H1 (cell line): ENCODE results near the gene KLHL26. TPM values are rescaled to one million over a fixed set of nuclear protein-coding genes. Genes with fewer than 3 reads are reported as not detected.

Experiments used
- CTCF ChIA-PET: fragments of 300-600 bp; sonication (Branson Sonifier 250); formaldehyde crosslinking; loops from one replicate; lab custom pipeline; 2021; ENCODE audit not compliant: partially characterized antibody; lab: Charles Lee
- POLR2A ChIA-PET: fragments of 300-600 bp; sonication (Branson Sonifier 250); formaldehyde crosslinking; loops from one replicate; lab custom pipeline; 2021; ENCODE audit warnings: inconsistent platforms; ENCODE audit not compliant: partially characterized antibody; lab: Charles Lee
- DNase-seq, 2 experiments: peaks; one replicate each; pipeline versions ENCODE4 v3.0.0 to v3.0.0-alpha.2; 2010 to 2022; ENCODE audit warnings: low spot score in 2 of 2, low read depth in 1 of 2, mixed read lengths in 1 of 2
- FAIRE-seq: peaks from 2 replicates; lab custom pipeline; 2011; peaks lifted over from hg19 to GRCh38; lab: Jason Lieb, UNC
- H2AFZ ChIP-seq: 2 replicates; pipeline ENCODE4 v1.8.1; 2012; ENCODE audit warnings: low read length, inconsistent platforms
- H2AK5ac ChIP-seq: 2 replicates; pipeline ENCODE4 v1.6.1; 2013; ENCODE audit warnings: low read depth, low read length
- H2BK120ac ChIP-seq: replicated peaks from 2 replicates; pipeline ENCODE3; 2013; ENCODE audit warnings: low read depth, low read length, inconsistent platforms
- H2BK12ac ChIP-seq: 2 replicates; pipeline ENCODE4 v1.6.1; 2013; ENCODE audit warnings: low read depth, low read length
- H2BK15ac ChIP-seq: 2 replicates; pipeline ENCODE4 v1.6.1; 2013; ENCODE audit warnings: low read length
- H2BK20ac ChIP-seq: 2 replicates; pipeline ENCODE4 v1.6.1; 2013; ENCODE audit warnings: low read length
- H2BK5ac ChIP-seq: 2 replicates; pipeline ENCODE4 v1.6.1; 2013; ENCODE audit warnings: low read depth, low read length
- H3K14ac ChIP-seq: 2 replicates; pipeline ENCODE4 v1.6.1; 2013; ENCODE audit warnings: inconsistent platforms; ENCODE audit not compliant: insufficient read length
- H3K18ac ChIP-seq: 2 replicates; pipeline ENCODE4 v1.6.1; 2013; ENCODE audit warnings: low read length; ENCODE audit errors: extremely low read depth
- H3K23ac ChIP-seq: 2 replicates; pipeline ENCODE4 v1.6.1; 2013; ENCODE audit warnings: inconsistent platforms; ENCODE audit not compliant: insufficient read length
- H3K23me2 ChIP-seq: 2 replicates; pipeline ENCODE4 v1.6.1; 2013; ENCODE audit warnings: low read depth, low read length
- H3K27ac ChIP-seq: 2 replicates; pipeline ENCODE4 v1.6.1; 2011; ENCODE audit warnings: low read depth, low read length, inconsistent platforms
- H3K27me3 ChIP-seq, 4 experiments: replicated peaks in 1 of 4; 1 replicate in 1 of 4; 2 replicates in 3 of 4; pipeline versions ENCODE4 v1.6.1 to v1.8.1; 2011 to 2013; ENCODE audit warnings: low read length in 3 of 4, mild to moderate bottlenecking in 3 of 4, inconsistent platforms in 2 of 4, mixed read lengths in 2 of 4, moderate library complexity in 1 of 4; ENCODE audit not compliant: control insufficient read depth in 3 of 4, insufficient read depth in 3 of 4; ENCODE audit errors: extremely low read depth in 1 of 4
- H3K36me3 ChIP-seq, 4 experiments: 2 replicates each; pipeline versions ENCODE4 v1.6.1 to v1.8.1; 2011 to 2013; ENCODE audit warnings: mild to moderate bottlenecking in 4 of 4, low read length in 3 of 4, moderate library complexity in 2 of 4, control low read depth in 1 of 4, inconsistent platforms in 1 of 4; ENCODE audit not compliant: insufficient read depth in 4 of 4, control insufficient read depth in 2 of 4
- H3K4ac ChIP-seq: replicated peaks from 2 replicates; pipeline ENCODE3; 2013; ENCODE audit warnings: low read length, low read depth, mixed read lengths, inconsistent platforms; ENCODE audit not compliant: insufficient read length
- H3K4me1 ChIP-seq, 4 experiments: replicated peaks in 1 of 4; 1 replicate in 1 of 4; 2 replicates in 3 of 4; pipeline versions ENCODE4 v1.6.1 to v1.8.1; 2011 to 2013; ENCODE audit warnings: low read length in 3 of 4, inconsistent platforms in 2 of 4, mixed read lengths in 1 of 4; ENCODE audit not compliant: insufficient read depth in 4 of 4, control insufficient read depth in 3 of 4
- H3K4me2 ChIP-seq, 2 experiments: 2 replicates each; pipeline versions ENCODE4 v1.6.1 to v1.8.1; 2011 to 2013; ENCODE audit warnings: low read depth in 2 of 2, low read length in 2 of 2, control low read depth in 1 of 2, inconsistent platforms in 1 of 2, mild to moderate bottlenecking in 1 of 2; ENCODE audit not compliant: insufficient read depth in 1 of 2
- H3K4me3 ChIP-seq, 4 experiments: fragments of 200-600, 300-600 bp in 1 of 4; sonication (generic), shearing (Covaris generic), sonication (Bioruptor Twin) in 1 of 4; 2 replicates each; pipeline versions ENCODE4 v1.5.1 to v1.8.1; 2011 to 2016; ENCODE audit warnings: low read length in 4 of 4, low read depth in 3 of 4, control low read depth in 2 of 4, inconsistent platforms in 2 of 4, mild to moderate bottlenecking in 2 of 4, mixed read lengths in 1 of 4, moderate library complexity in 1 of 4; ENCODE audit not compliant: insufficient read depth in 2 of 4; ENCODE audit errors: extremely low read depth in 1 of 4
- H3K56ac ChIP-seq: replicated peaks from 2 replicates; pipeline ENCODE3; 2013; ENCODE audit warnings: low read depth, mild to moderate bottlenecking, mixed read lengths, low read length, inconsistent platforms; ENCODE audit not compliant: insufficient read length
- H3K79me1 ChIP-seq: 2 replicates; pipeline ENCODE4 v1.6.1; 2013; ENCODE audit warnings: low read depth, low read length, control low read depth
- H3K79me2 ChIP-seq, 2 experiments: 2 replicates each; pipeline versions ENCODE4 v1.6.1 to v1.8.1; 2012 to 2013; ENCODE audit warnings: low read length in 2 of 2, mild to moderate bottlenecking in 2 of 2, inconsistent platforms in 1 of 2; ENCODE audit not compliant: insufficient read depth in 2 of 2, control insufficient read depth in 1 of 2
- H3K9ac ChIP-seq, 4 experiments: replicated peaks in 1 of 4; 1 replicate in 1 of 4; 2 replicates in 3 of 4; pipeline versions ENCODE4 v1.6.1 to v1.8.1; 2011 to 2013; ENCODE audit warnings: low read depth in 3 of 4, low read length in 3 of 4, control low read depth in 2 of 4, mild to moderate bottlenecking in 2 of 4, moderate library complexity in 2 of 4, inconsistent platforms in 1 of 4; ENCODE audit errors: extremely low read depth in 1 of 4
- H3K9me3 ChIP-seq, 2 experiments: 2 replicates each; pipeline versions ENCODE4 v1.6.1 to v1.8.1; 2012 to 2013; ENCODE audit warnings: mild to moderate bottlenecking in 2 of 2, moderate library complexity in 2 of 2, control low read depth in 1 of 2, inconsistent platforms in 1 of 2, low read depth in 1 of 2, low read length in 1 of 2, mixed read lengths in 1 of 2; ENCODE audit not compliant: insufficient read depth in 2 of 2
- H4K20me1 ChIP-seq, 2 experiments: replicated peaks in 1 of 2; 2 replicates each; pipeline versions ENCODE3 to v1.8.1; 2011 to 2013; ENCODE audit warnings: inconsistent platforms in 2 of 2, low read length in 2 of 2, mild to moderate bottlenecking in 1 of 2; ENCODE audit not compliant: insufficient read depth in 2 of 2, control insufficient read depth in 1 of 2
- H4K5ac ChIP-seq: 2 replicates; pipeline ENCODE4 v1.6.1; 2013; ENCODE audit warnings: low read length, low read depth, mixed read lengths, inconsistent platforms; ENCODE audit not compliant: insufficient read length
- H4K8ac ChIP-seq: 2 replicates; pipeline ENCODE4 v1.8.0; 2013; ENCODE audit warnings: mild to moderate bottlenecking, moderate library complexity, low read length, inconsistent platforms; ENCODE audit not compliant: insufficient read depth; ENCODE audit errors: extremely low read depth
- H4K91ac ChIP-seq: replicated peaks from 2 replicates; pipeline ENCODE3; 2013; ENCODE audit warnings: low read length, mixed read lengths, inconsistent platforms; ENCODE audit not compliant: insufficient read length
- ATF2 ChIP-seq: IDR thresholded peaks from 2 replicates; pipeline ENCODE4 v1.6.1; 2012; ENCODE audit warnings: low read length, inconsistent platforms
- CBX5 ChIP-seq: fragments of 300-800, 300-1000 bp; sonication (generic); IDR thresholded peaks from 2 replicates; pipeline ENCODE4 v1.7.1; 2016; ENCODE audit warnings: antibody characterized with exemption, low read length, low read depth
- CHD1 ChIP-seq: IDR thresholded peaks from 2 replicates; pipeline ENCODE4 v1.6.1; 2012; ENCODE audit warnings: low read depth, low read length, improper control_type of control experiment
- JUN ChIP-seq: IDR thresholded peaks from 2 replicates; pipeline ENCODE4 v1.6.1; 2011; ENCODE audit warnings: low read depth, mild to moderate bottlenecking, improper control_type of control experiment, low read length
- RNF2 ChIP-seq: fragments of 200-900, 300-1000 bp; sonication (generic); IDR thresholded peaks from 2 replicates; pipeline ENCODE4 v1.7.1; 2016; ENCODE audit warnings: borderline replicate concordance, low read depth, mild to moderate bottlenecking, antibody characterized with exemption, low read length; ENCODE audit not compliant: poor library complexity, severe bottlenecking; ENCODE audit errors: missing control alignments
- WGBS, 2 experiments: shearing (Covaris generic) in 1 of 2; methylation state at CpG; one replicate each; pipeline versions ENCODE4 v1.1.6 to v1.1.7; 2013 to 2015; ENCODE audit warnings: low lambda C conversion rate in 2 of 2, mixed read lengths in 2 of 2, inconsistent platforms in 1 of 2, low coverage in 1 of 2, missing lambda C conversion rate in 1 of 2; ENCODE audit not compliant: insufficient replicate concordance in 2 of 2, insufficient coverage in 1 of 2, insufficient read length in 1 of 2; ENCODE audit errors: extremely low coverage in 1 of 2, missing lambda C conversion rate in 1 of 2; 5-methylcytosine and 5-hydroxymethylcytosine counted together
- polyA plus RNA-seq, 7 experiments: library from polyadenylated mRNA; depleted of rRNA in 3 of 7; stranded (reverse) in 5 of 7; unstranded in 2 of 7; fragments of >200 nt in 5 of 7; fragments of 200-250 nt in 2 of 7; gene quantifications; 1 replicate in 5 of 7; 2 replicates in 1 of 7; 4 replicates in 1 of 7; pipeline versions ENCODE4 v1.2.1 to v1.2.3, GENCODE V29; 2011 to 2013; ENCODE audit warnings: missing spikeins in 2 of 7, mixed read lengths in 2 of 7
- total RNA-seq: library from RNA; stranded (reverse); fragmentation: NEBNext Ultra II Directional; extraction: Animal tissue kit (Norgen Biotek cat#: 25700); gene quantifications from 2 replicates; pipeline ENCODE4 v1.2.1, GENCODE V29; 2021

KLHL26 gene
- total and polyA plus RNA-seq, 2 of the 8 experiments (the other 6 are each of a cell fraction or from before 2014, with no cell fraction given): 2.2 to 8.8 TPM

- Histone ChIP-seq H3K14ac (no peak overlapping the region), H3K23me2 (peaks cover 14% of the 10 kb centered on the region), H4K5ac (peak overlapping the region; percentile 47), H2AK5ac (no peak overlapping the region), H3K79me2 (no peaks in the 10 kb centered on the region), H2BK20ac (no peak overlapping the region), H2BK5ac (peak overlapping the region; percentile 86), H2BK120ac (no peak overlapping the region), H3K56ac (peak overlapping the region; percentile 49), H3K4me3 (peak overlapping the region; percentile 78 to 91 (median 84)), H2BK15ac (no peak overlapping the region), H3K4me1 (peaks cover 2 to 20% (median 13%) of the 10 kb centered on the region in 4 experiments), H3K18ac (peak overlapping the region; percentile 81), H4K91ac (peak overlapping the region; percentile 91), H3K9me3 (no peaks in the 10 kb centered on the region), H3K9ac (peak overlapping the region; percentile 24 to 89 (median 84)), H4K8ac (peak overlapping the region; percentile 86), H4K20me1 (peaks cover 0 to 3% of the 10 kb centered on the region in 2 experiments), H3K4ac (peak overlapping the region; percentile 8), H2BK12ac (no peak overlapping the region), H2AFZ (no peak overlapping the region; the same call in 1 of the 2 replicates), H3K4me2 (peak overlapping the region; percentile 75 to 95), H3K27ac (peak overlapping the region; percentile 94; the same call in 1 of the 2 replicates), H3K79me1 (no peaks in the 10 kb centered on the region), H3K23ac (no peak overlapping the region), H3K36me3 (no peaks in the 10 kb centered on the region), H3K27me3 (no peaks in the 10 kb centered on the region; a peak in 2 of 7 replicates)
- POLR2A ChIA-PET: interaction anchor here (0.5 to 10.3 kb wide), 37 partner anchors 8 to 242 kb away, joined by 3 to 112 read pairs (median 3); partner anchors contain the start of genes CRLF1, FKBP8, ISYNA1 and TMEM59L
- WGBS, 2 experiments: 2% methylated on average over 39 of the region's 52 CpGs; no CpG with 5 or more reads in 1 of the 2 experiments
- DNase-seq (peak; percentile 69 to 87), FAIRE-seq (no peak)
- CTCF ChIA-PET: interaction anchor here (0.6 to 12.5 kb wide), 31 partner anchors 8 to 1685 kb away, joined by 3 to 139 read pairs (median 3); partner anchors contain the start of gene UBA52
- TF ChIP-seq JUN: no peak
- TF ChIP-seq CBX5: no peak
- TF ChIP-seq RNF2: no peak
- no peak for TF ChIP-seq CHD1
- TF ChIP-seq ATF2: no peak
Observed at GRCh38 chr19:18589380-18590272, 47.2 kb upstream of the KLHL26 start.
